ENCODE results near the gene SNRPA. TPM values are rescaled to one million over a fixed set of nuclear protein-coding genes. Genes with fewer than 3 reads are reported as not detected.
A peak's percentile ranks its signal among the peaks of the same experiment; 100 is the strongest.

SNRPA gene
- total RNA-seq, 1 experiment from 2014 or later, result 102 TPM

DNA sequence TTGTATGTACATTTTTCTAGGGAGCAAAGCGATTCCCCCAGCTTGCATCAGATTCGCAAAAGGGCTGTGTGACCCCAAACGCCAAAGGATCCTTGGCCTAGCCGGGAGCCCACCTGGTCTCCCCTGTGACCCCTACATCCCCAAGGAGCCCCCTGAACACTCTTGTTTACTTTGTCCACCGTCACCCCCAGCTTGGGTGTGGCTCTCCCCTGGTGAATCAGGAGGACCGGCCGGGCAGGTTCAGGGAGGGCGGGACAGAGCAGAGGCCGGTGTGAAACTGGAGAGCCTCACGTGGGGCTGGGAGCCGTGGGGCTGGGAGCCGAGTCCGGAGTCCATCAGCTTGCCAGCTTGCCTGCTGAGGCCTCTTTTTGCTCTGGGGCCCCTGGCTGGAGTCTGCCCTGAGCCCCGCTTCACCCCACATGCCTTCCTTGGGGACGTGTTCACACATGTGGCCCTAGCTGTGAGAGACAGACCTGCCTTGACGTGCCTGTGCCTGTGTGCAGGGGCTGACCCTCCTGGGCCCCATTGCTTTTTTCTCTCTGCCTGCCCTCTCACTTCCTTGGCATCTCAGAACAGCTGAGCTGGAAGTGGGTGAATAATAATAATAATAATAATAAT is 32.1 kb upstream of the SNRPA start:
- intact Hi-C loops (cut with micrococcal nuclease; ENCODE audit: unreplicated experiment), result loop anchor here (5.0 kb wide), 1 partner anchor 33 kb away; the partner anchor contains the start of genes ACTMAP and SNRPA
- TF ChIP-seq, protein P1, sequence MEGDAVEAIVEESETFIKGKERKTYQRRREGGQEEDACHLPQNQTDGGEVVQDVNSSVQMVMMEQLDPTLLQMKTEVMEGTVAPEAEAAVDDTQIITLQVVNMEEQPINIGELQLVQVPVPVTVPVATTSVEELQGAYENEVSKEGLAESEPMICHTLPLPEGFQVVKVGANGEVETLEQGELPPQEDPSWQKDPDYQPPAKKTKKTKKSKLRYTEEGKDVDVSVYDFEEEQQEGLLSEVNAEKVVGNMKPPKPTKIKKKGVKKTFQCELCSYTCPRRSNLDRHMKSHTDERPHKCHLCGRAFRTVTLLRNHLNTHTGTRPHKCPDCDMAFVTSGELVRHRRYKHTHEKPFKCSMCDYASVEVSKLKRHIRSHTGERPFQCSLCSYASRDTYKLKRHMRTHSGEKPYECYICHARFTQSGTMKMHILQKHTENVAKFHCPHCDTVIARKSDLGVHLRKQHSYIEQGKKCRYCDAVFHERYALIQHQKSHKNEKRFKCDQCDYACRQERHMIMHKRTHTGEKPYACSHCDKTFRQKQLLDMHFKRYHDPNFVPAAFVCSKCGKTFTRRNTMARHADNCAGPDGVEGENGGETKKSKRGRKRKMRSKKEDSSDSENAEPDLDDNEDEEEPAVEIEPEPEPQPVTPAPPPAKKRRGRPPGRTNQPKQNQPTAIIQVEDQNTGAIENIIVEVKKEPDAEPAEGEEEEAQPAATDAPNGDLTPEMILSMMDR (IDR thresholded peaks at IDR 0.05; ENCODE audit: unreplicated experiment), result no peak
- Mint-ChIP-seq H3K27me3 (ENCODE audit: unreplicated experiment) (no peaks in the 10 kb centered on the region), H3K4me3 (ENCODE audit: low read depth, unreplicated experiment) (peak overlapping the region; percentile 78), H3K4me1 (ENCODE audit: low read depth, unreplicated experiment) (peaks cover 49% of the 10 kb centered on the region), H3K36me3 (ENCODE audit: insufficient read depth, unreplicated experiment) (peaks cover 96% of the 10 kb centered on the region), H3K9me3 (ENCODE audit: low read depth, unreplicated experiment) (peaks cover 3% of the 10 kb centered on the region), H3K27ac (ENCODE audit: unreplicated experiment) (peak overlapping the region; percentile 93)
- BruUV-seq (replicated peaks), result no TSS peak
- peak; percentile 97 for DNase-seq
- CTCF ChIA-PET, result no interaction called here

DNA sequence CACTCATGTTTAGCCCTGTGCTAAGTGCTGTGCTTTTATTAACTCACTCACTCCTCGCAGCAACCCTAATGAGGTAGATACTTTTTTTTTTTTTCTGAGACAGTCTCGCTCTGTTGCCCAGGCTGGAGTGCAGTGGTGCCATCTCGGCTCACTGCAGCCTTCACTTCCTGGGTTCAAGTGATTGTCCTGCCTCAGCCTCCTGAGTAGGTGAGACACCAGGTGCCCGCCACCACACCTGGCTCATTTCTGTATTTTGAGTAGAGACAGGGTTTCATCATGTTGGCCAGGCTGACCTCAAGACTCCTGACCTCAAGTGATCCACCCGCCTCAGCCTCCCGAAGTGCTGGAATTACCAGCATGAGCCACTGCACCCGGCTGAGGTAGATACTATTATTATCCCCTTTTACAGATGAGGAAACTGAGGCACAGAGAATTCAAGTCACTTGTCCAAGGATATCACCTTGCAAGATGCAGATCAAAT is 31.5 kb upstream of the SNRPA start:
- no TSS peak for BruUV-seq (replicated peaks)
- H3K9me3 Mint-ChIP-seq (ENCODE audit: low read depth, unreplicated experiment), result peaks cover 3% of the 10 kb centered on the region
- H3K36me3 Mint-ChIP-seq (ENCODE audit: insufficient read depth, unreplicated experiment), result peaks cover 94% of the 10 kb centered on the region
- DNase-seq, result no peak
- TF ChIP-seq, protein P1 (IDR thresholded peaks at IDR 0.05; ENCODE audit: unreplicated experiment), result no peak
- H3K27ac Mint-ChIP-seq (ENCODE audit: unreplicated experiment), result peak overlapping the region; percentile 93
- CTCF ChIA-PET, result no interaction called here
- H3K4me3 Mint-ChIP-seq (ENCODE audit: low read depth, unreplicated experiment), result peak overlapping the region; percentile 78
- peaks cover 49% of the 10 kb centered on the region for H3K4me1 Mint-ChIP-seq (ENCODE audit: low read depth, unreplicated experiment)
- no peaks in the 10 kb centered on the region for H3K27me3 Mint-ChIP-seq (ENCODE audit: unreplicated experiment)
- intact Hi-C loops (cut with micrococcal nuclease; ENCODE audit: unreplicated experiment), result loop anchor here (5.0 kb wide), 1 partner anchor 33 kb away; the partner anchor contains the start of genes ACTMAP and SNRPA

DNA sequence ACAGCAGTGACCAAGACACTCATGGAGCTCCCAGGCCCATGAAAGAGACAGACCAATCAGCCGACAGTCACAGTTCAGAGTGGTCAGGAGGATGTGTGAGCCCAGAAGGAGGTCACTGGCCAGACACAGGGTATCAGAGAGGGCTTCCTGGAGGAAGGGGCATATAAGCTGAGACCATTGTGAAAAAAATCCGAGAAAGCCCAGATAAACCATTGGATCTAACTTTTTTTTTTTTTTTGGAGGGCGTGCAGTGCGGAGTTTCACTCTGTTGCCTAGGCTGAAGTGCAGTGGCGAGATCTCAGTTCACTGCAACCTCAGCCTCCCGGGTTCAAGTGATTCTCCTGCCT is 29.9 kb upstream of the SNRPA start:
- intact Hi-C loops (cut with micrococcal nuclease; ENCODE audit: unreplicated experiment), result no loop called here
- H3K36me3 Mint-ChIP-seq (ENCODE audit: insufficient read depth, unreplicated experiment), result peaks cover 94% of the 10 kb centered on the region
- H3K27ac Mint-ChIP-seq (ENCODE audit: unreplicated experiment), result peak overlapping the region; percentile 93
- H3K9me3 Mint-ChIP-seq (ENCODE audit: low read depth, unreplicated experiment), result peaks cover 3% of the 10 kb centered on the region
- CTCF ChIA-PET, result interaction anchor here (0.6 kb wide), 1 partner anchor 487 kb away, joined by 3 read pairs; no protein-coding TSS in a partner anchor
- peaks cover 36% of the 10 kb centered on the region for H3K4me1 Mint-ChIP-seq (ENCODE audit: low read depth, unreplicated experiment)
- no TSS peak for BruUV-seq (replicated peaks)
- H3K4me3 Mint-ChIP-seq (ENCODE audit: low read depth, unreplicated experiment), result peak overlapping the region; percentile 78
- TF ChIP-seq, protein P1 (IDR thresholded peaks at IDR 0.05; ENCODE audit: unreplicated experiment), result no peak
- H3K27me3 Mint-ChIP-seq (ENCODE audit: unreplicated experiment), result no peaks in the 10 kb centered on the region
- no peak for DNase-seq

DNA sequence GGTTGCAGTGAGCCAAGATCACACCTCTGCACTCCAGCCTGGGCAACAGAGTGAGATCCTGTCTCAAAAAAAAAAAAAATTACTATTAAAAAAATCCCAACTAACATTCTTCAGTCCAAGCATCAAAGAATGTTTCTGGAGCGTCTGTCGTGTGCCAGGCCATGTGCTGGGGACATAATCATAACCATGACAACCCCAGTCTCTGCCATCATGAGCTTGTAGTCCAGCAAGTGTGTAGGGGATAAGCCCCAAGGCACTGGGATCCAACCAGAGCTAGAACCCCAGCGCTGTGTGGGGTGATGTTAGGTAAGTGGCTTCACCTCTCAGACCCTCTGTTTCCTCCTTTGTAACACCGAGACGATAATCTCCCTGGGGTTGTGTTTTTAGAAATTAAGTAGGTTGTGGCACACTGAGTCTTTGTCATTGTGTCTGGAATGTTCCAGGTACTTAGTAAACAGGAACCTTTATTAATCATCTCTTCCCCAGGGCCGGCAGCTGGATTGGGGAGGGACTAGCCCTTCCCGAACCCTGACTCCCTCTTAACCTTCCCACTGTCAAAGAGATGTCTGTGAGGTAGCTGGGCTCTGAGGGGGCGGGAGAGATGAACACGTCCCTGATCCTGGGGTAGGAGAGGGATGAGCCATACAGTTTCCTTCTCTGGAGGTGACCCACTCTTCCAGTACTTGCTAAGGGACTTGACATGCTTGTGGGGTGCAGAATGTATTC is 28.9 kb upstream of the SNRPA start:
- intact Hi-C loops (cut with micrococcal nuclease; ENCODE audit: unreplicated experiment), result no loop called here
- peaks cover 34% of the 10 kb centered on the region for H3K4me1 Mint-ChIP-seq (ENCODE audit: low read depth, unreplicated experiment)
- BruUV-seq (replicated peaks), result no TSS peak
- peak overlapping the region; percentile 24 for H3K27ac Mint-ChIP-seq (ENCODE audit: unreplicated experiment)
- TF ChIP-seq, protein P1 (IDR thresholded peaks at IDR 0.05; ENCODE audit: unreplicated experiment), result no peak
- no peaks in the 10 kb centered on the region for H3K27me3 Mint-ChIP-seq (ENCODE audit: unreplicated experiment)
- H3K36me3 Mint-ChIP-seq (ENCODE audit: insufficient read depth, unreplicated experiment), result peaks cover 94% of the 10 kb centered on the region
- no peak for DNase-seq
- CTCF ChIA-PET, result interaction anchor here (0.6 to 0.7 kb wide), 2 partner anchors 627 to 727 kb away, joined by 3 read pairs; no protein-coding TSS in a partner anchor
- peaks cover 3% of the 10 kb centered on the region for H3K9me3 Mint-ChIP-seq (ENCODE audit: low read depth, unreplicated experiment)
- H3K4me3 Mint-ChIP-seq (ENCODE audit: low read depth, unreplicated experiment), result peak overlapping the region; percentile 31

Data from Calu3 (cell line).